Small intestine (tissue), 7 donors: ENCODE measurements around the gene CNOT10. TPM values are rescaled to one million over a fixed set of nuclear protein-coding genes. Genes with fewer than 3 reads are reported as not detected.

Source experiments
- DNase-seq, 2 donors: peaks; one replicate each; pipeline versions ENCODE4 v3.0.0 to v3.0.0-alpha.2; 2013
- FAIRE-seq: peaks from 2 replicates; lab custom pipeline; 2012; peaks lifted over from hg19 to GRCh38; lab: Jason Lieb, UNC
- H3K27ac ChIP-seq, 3 donors: one replicate each; pipeline ENCODE4 v1.5.1; 2013; ENCODE audit warnings: low read length in 2 of 3, mild to moderate bottlenecking in 2 of 3, control low read depth in 1 of 3, inconsistent platforms in 1 of 3, low read depth in 1 of 3, moderate library complexity in 1 of 3
- H3K27me3 ChIP-seq, 3 donors: one replicate each; pipeline ENCODE4 v1.6.1; 2013; ENCODE audit warnings: low read length in 3 of 3, inconsistent platforms in 1 of 3; ENCODE audit not compliant: control insufficient read depth in 3 of 3, insufficient read depth in 3 of 3
- H3K36me3 ChIP-seq, 3 donors: one replicate each; pipeline ENCODE4 v1.6.1; 2013; ENCODE audit warnings: low read length in 3 of 3, inconsistent platforms in 1 of 3, low read depth in 1 of 3, mild to moderate bottlenecking in 1 of 3, moderate library complexity in 1 of 3; ENCODE audit not compliant: control insufficient read depth in 3 of 3, insufficient read depth in 2 of 3
- H3K4me1 ChIP-seq, 3 donors: one replicate each; pipeline ENCODE4 v1.6.1; 2013; ENCODE audit warnings: low read length in 2 of 3, inconsistent platforms in 1 of 3, low read depth in 1 of 3, mild to moderate bottlenecking in 1 of 3, moderate library complexity in 1 of 3; ENCODE audit not compliant: control insufficient read depth in 3 of 3, insufficient read depth in 2 of 3
- H3K4me3 ChIP-seq, 3 donors: one replicate each; pipeline ENCODE4 v1.5.1; 2013; ENCODE audit warnings: low read length in 3 of 3, control low read depth in 1 of 3, inconsistent platforms in 1 of 3, low read depth in 1 of 3, mild to moderate bottlenecking in 1 of 3, moderate library complexity in 1 of 3
- H3K9me3 ChIP-seq, 2 donors: one replicate each; pipeline ENCODE4 v1.6.1; 2013; ENCODE audit warnings: low read depth in 1 of 2, low read length in 1 of 2; ENCODE audit not compliant: control insufficient read depth in 2 of 2, insufficient read depth in 1 of 2
- WGBS, 3 donors: extraction: QIAGEN DNeasy Blood & Tissue Kit; methylation state at CpG; one replicate each; pipeline ENCODE4 v1.1.7; 2013; 5-methylcytosine and 5-hydroxymethylcytosine counted together
- polyA plus RNA-seq, 4 donors: library from polyadenylated mRNA; stranded (reverse) in 3 of 4; unstranded in 1 of 4; fragments of 200-250 nt in 3 of 4; fragments of 120-200 nt in 1 of 4; gene quantifications; one replicate each; pipeline versions ENCODE4 v1.2.1 to v1.2.3, GENCODE V29; 2013
- donor health status: healthy with polysubstance abuse.
- donor health status: control.
- donor health status: control.
- donor health status: Bipolar disorder and iron deficiency.
- donor health status: healthy.

The CNOT10 gene
- polyA plus RNA-seq, 4 donors = 12.7 to 35.0 (median 15.7) TPM

DNA sequence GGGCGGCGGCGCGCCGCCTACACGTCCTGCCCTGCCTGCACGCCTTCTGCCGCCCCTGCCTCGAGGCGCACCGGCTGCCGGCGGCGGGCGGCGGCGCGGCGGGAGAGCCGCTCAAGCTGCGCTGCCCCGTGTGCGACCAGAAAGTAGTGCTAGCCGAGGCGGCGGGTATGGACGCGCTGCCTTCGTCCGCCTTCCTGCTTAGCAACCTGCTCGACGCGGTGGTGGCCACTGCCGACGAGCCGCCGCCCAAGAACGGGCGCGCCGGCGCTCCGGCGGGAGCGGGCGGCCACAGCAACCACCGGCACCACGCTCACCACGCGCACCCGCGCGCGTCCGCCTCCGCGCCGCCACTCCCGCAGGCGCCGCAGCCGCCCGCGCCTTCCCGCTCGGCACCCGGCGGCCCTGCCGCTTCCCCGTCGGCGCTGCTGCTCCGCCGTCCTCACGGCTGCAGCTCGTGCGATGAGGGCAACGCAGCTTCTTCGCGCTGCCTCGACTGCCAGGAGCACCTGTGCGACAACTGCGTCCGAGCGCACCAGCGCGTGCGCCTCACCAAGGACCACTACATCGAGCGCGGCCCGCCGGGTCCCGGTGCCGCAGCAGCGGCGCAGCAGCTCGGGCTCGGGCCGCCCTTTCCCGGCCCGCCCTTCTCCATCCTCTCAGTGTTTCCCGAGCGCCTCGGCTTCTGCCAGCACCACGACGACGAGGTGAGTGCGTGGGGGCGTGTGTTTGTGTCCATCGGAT is 133.4 kb downstream of the CNOT10 start:
- FAIRE-seq (no peak), DNase-seq (peak in 1 of 2 donors; percentile 77)
- H3K9me3 ChIP-seq = no peaks in the 10 kb centered on the region
- H3K4me3 ChIP-seq = peak overlapping the region in 2 of 3 donors; percentile 26 to 58
- peaks cover 23 to 47% (median 29%) of the 10 kb centered on the region in 3 donors for H3K27me3 ChIP-seq
- H3K4me1 ChIP-seq = peaks cover 0 to 21% (median 5%) of the 10 kb centered on the region in 3 donors
- WGBS, 3 donors = 2 to 5% (median 3%) methylated on average over 56 to 111 of the region's 111 CpGs
- no peak overlapping the region for H3K27ac ChIP-seq
- H3K36me3 ChIP-seq = no peaks in the 10 kb centered on the region

DNA sequence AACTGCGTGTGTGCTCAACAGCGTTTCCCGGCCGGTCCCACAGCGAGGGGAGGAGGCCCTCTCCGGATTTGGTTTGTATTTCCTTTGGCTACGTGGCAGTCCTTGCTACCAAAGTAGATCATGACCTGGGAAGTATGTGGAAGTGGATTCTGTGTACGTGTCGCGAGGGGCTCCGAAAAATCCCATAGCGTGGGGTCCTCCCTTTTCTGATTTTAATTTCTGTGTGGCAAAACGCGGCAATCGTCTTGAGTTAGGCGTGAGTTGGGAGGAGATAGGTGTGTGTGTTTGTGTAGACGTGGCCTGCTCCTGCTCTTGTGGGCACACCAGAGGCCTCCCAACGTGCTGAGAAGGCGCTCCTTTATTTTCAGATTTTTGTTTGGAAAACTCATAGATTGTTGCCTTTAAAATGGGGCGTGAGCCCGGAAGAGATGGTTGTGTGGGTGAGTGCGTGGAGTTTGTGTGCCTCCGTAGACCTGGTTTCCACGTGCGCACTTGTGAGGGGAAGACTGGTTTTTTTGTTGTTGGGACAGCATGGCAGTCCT is 134.1 kb downstream of the CNOT10 start:
- Histone ChIP-seq H3K36me3 (no peaks in the 10 kb centered on the region), H3K4me1 (peaks cover 0 to 21% (median 5%) of the 10 kb centered on the region in 3 donors), H3K9me3 (no peaks in the 10 kb centered on the region), H3K4me3 (peak overlapping the region in 2 of 3 donors; percentile 26 to 35), H3K27ac (no peak overlapping the region), H3K27me3 (peaks cover 23 to 47% (median 29%) of the 10 kb centered on the region in 3 donors)
- FAIRE-seq = no peak
- DNase-seq = peak in 1 of 2 donors; percentile 67
- 34 to 43% (median 36%) methylated on average over 25 of the region's 25 CpGs for WGBS, 3 donors

DNA sequence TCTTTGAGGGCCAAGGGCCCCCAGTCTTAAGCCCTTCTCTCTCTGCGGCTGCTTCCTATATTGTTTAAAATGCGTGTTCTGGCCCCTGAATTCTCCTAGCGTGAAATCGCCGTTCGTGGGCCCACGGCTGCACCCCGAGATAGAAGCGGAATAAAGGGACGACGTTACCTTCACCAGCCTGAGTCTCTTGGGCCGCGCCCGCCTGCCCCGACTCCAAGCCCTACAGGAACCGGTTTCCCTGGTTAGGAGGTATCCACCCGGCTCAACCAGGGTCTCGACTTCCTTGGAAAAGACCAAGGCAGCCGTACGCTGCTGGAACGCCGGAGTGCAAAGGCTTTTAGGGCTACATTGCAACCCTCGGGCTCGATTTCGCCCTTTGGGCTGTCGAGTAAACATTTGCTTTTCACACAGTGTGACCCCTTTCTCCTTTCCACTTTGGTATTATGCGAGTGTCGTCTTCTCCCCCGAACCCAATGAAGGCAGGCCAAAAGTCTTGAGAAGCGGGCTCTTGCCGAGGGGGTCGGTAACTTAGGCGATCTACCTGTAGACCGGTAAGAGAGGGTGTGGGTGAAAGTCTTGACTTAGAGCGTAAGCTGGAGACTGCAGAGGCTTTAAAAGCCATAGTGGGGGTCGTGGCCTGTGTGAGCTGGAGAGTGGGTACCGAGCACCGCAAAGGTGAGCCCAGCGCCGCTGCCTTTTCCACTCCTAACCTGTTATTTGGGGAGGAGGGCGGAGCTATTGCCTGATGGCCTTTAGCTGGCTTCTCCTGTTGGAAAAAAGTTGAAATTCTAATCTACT is 134.8 kb downstream of the CNOT10 start:
- no peak for FAIRE-seq
- Histone ChIP-seq H3K4me1 (peaks cover 0 to 21% (median 5%) of the 10 kb centered on the region in 3 donors), H3K36me3 (no peaks in the 10 kb centered on the region), H3K4me3 (peak overlapping the region in 1 of 3 donors; percentile 35), H3K27me3 (peaks cover 23 to 45% (median 29%) of the 10 kb centered on the region in 3 donors), H3K9me3 (no peaks in the 10 kb centered on the region), H3K27ac (peak overlapping the region in 1 of 3 donors; percentile 30)
- DNase-seq = peak in 1 of 2 donors; percentile 72
- 45 to 59% (median 52%) methylated on average over 40 to 41 of the region's 41 CpGs for WGBS, 3 donors

DNA sequence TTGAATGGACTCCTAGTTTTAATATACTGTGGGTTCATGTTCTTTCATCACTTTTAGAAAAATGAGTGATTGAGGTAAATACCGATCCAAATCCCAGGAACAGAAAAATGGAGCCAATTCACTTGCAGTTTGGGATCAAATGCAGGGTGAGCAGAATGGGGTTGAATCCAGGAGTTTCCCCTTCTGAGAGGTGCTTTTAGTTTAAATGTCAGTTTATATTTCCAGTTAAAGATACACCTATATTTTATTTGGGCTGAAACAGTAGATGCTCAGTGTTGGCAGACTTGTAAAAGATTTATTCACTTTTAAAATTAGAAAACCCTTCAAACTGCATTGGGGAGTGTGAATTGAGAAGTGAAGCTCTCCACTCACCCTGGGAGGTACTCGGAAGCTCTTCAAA is 135.4 kb downstream of the CNOT10 start:
- H3K4me3 ChIP-seq = peak overlapping the region in 1 of 3 donors; percentile 35
- H3K27me3 ChIP-seq = peaks cover 23 to 45% (median 29%) of the 10 kb centered on the region in 3 donors
- peaks cover 0 to 16% (median 5%) of the 10 kb centered on the region in 3 donors for H3K4me1 ChIP-seq
- H3K9me3 ChIP-seq = no peaks in the 10 kb centered on the region
- H3K27ac ChIP-seq = no peak overlapping the region
- DNase-seq (no peak), FAIRE-seq (no peak)
- no peaks in the 10 kb centered on the region for H3K36me3 ChIP-seq
- 78 to 89% (median 85%) methylated on average over 2 of the region's 2 CpGs for WGBS, 3 donors

DNA sequence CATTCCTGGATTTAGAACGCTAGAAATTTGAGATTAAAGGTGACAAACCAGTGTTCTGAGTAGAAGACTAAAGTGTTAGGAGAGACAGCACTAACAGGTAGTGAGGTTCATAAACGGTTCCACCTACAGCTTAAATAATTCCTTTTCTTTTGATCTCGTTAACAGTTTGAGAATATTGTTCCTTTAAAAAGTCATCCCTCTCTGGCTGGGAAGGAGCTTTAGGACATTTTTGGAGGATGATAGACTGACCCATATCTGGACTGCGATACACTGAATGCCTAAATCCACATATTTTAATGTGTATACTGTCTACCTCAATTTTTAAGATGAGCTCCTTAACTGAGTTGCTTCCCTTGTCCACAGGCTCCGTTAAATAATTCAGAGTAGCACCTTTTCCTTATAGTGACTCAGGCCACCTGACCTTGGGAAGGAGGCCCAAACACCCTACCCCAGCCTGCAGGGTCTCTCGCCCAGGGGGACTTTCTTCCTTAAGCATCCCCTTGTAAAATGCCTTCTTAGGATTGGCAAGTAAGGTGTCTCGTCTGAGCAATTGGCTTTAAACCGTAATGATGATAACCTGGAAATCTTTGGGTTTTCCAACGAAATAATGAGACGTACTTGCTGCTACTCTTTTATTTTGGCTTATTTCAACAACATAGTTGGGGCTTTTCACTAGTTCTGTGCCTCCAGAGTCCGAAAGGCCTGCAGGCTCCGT is 136.1 kb downstream of the CNOT10 start:
- no peak for FAIRE-seq
- peaks cover 0 to 15% (median 5%) of the 10 kb centered on the region in 3 donors for H3K4me1 ChIP-seq
- peak overlapping the region in 1 of 3 donors; percentile 26 for H3K4me3 ChIP-seq
- no peaks in the 10 kb centered on the region for H3K36me3 ChIP-seq
- 43 to 57% (median 53%) methylated on average over 12 of the region's 12 CpGs for WGBS, 3 donors
- H3K27ac ChIP-seq = peak overlapping the region in 1 of 3 donors; percentile 43
- peaks cover 23 to 41% (median 29%) of the 10 kb centered on the region in 3 donors for H3K27me3 ChIP-seq
- DNase-seq = peak in 1 of 2 donors; percentile 48
- no peaks in the 10 kb centered on the region for H3K9me3 ChIP-seq

DNA sequence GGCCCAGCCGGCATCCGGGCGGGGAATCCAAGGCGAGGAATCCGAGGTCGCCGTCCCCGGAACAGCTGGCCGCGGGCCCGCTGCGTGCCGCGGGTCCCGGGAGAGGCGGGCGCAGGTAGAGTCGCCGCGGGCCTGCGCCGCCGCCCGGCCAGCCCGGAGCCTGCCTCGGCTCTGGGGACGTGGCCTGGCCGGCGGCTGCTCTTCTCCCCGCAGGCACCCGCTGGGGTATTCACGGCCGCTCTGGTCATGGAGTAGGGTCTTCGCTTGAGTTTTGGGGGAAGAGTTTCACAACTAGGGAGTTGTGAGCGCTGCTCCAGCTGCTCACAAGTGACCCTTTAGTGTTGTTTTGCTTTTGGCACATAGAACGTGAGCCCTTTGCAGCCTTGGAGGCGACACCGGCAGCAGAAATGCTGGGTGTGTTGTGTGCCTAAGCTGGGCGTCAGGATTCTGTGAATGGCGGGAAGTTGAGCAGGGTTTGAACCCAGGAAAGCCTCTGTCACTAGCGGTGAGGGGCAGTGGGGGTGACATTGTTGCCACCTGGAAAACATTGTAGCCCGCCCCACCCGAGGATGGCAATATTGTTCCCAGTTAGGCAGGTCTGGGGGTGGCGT is 136.8 kb downstream of the CNOT10 start:
- H3K27me3 ChIP-seq = peaks cover 18 to 37% (median 29%) of the 10 kb centered on the region in 3 donors
- DNase-seq (peak in 1 of 2 donors; percentile 67), FAIRE-seq (no peak)
- 25 to 33% (median 27%) methylated on average over 33 to 44 of the region's 44 CpGs for WGBS, 3 donors
- peak overlapping the region in 2 of 3 donors; percentile 1 to 37 for H3K4me3 ChIP-seq
- H3K27ac ChIP-seq = peak overlapping the region in 1 of 3 donors; percentile 43
- peaks cover 0 to 15% (median 5%) of the 10 kb centered on the region in 3 donors for H3K4me1 ChIP-seq
- no peaks in the 10 kb centered on the region for H3K9me3 ChIP-seq
- no peaks in the 10 kb centered on the region for H3K36me3 ChIP-seq

DNA sequence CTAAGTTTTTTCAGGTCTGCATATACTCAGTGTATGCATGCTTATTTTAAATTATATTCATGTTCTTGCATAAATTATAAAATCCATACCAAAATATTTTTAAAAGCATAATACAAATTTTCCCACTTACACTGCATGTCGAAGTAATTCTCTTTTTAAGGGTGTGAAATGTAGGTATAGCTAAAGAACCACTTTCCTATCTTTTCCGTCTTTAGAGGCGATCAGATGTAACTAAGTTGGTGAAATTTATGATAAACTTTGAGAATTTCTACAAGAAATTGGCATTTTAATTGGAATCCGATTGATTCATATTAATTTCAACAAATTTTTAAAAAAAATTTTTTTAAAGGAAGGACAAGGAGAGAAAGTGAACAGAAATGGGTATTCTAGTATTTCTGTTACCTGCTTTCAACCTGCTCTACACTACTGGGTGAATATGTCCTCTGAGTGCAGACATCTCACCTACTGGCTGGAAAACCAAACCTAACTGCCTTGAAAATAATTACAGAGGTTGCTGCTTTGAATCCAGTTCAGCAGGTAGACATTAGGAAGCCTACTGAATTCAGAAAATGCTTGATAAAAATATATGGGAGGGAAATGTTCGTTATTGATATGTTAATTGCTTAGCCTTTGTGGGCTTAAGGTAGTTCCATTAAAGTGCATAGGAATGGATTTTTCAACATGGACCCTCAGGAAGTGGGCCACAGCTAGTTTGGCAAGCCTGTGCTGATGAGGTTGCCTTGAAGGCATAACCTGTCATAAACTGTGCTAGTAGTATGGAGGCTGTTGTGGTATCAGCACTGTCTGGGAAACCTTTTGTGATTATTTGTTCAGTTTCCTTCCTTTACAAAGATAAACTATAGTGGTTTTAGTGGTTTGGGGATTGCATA is 137.9 kb downstream of the CNOT10 start:
- no peak for FAIRE-seq
- Histone ChIP-seq H3K4me1 (peaks cover 0 to 11% (median 2%) of the 10 kb centered on the region in 3 donors), H3K27ac (no peak overlapping the region), H3K27me3 (peaks cover 7 to 28% (median 24%) of the 10 kb centered on the region in 3 donors), H3K36me3 (no peaks in the 10 kb centered on the region), H3K9me3 (no peaks in the 10 kb centered on the region), H3K4me3 (no peak overlapping the region)
- DNase-seq = no peak
- 80 to 92% (median 86%) methylated on average over 5 of the region's 5 CpGs for WGBS, 3 donors
